Testis (tissue), 3 donors: Measurements from ENCODE around the gene CAMK2B. TPM values are rescaled to one million over a fixed set of nuclear protein-coding genes. Genes with fewer than 3 reads are reported as not detected.

Source experiments
- DNase-seq: peaks from one replicate; pipeline ENCODE4 v3.0.0-alpha.2; 2019
- H3K27ac ChIP-seq, 2 donors: fragments of 200-600 bp; sonication (generic); one replicate each; pipeline ENCODE4 v1.5.1; 2019
- H3K27me3 ChIP-seq: fragments of 200-600 bp; sonication (generic); one replicate; pipeline ENCODE4 v1.5.1; 2019
- H3K36me3 ChIP-seq: fragments of 200-600 bp; sonication (generic); one replicate; pipeline ENCODE4 v1.5.1; 2017; ENCODE audit warnings: low read depth; ENCODE audit errors: missing control alignments
- H3K4me1 ChIP-seq: fragments of 200-600 bp; sonication (generic); one replicate; pipeline ENCODE4 v1.5.1; 2019
- H3K4me3 ChIP-seq, 2 donors: fragments of 200-600 bp; sonication (generic); one replicate each; pipeline ENCODE4 v1.5.1; 2017 to 2019
- H3K9me3 ChIP-seq: fragments of 200-600 bp; sonication (generic); one replicate; pipeline ENCODE4 v1.5.1; 2017
- CTCF ChIP-seq, 3 experiments: fragments of 450-650 bp in 2 of 3; fragments of 200-600 bp in 1 of 3; sonication (generic) in 1 of 3; IDR thresholded peaks; one replicate each; pipeline ENCODE4 v1.5.1; 2016 to 2019; ENCODE audit warnings: antibody characterized with exemption in 3 of 3, mild to moderate bottlenecking in 2 of 3, moderate library complexity in 1 of 3
- POLR2A ChIP-seq: fragments of 450-650 bp; IDR thresholded peaks from one replicate; pipeline ENCODE4 v1.6.1; 2017; ENCODE audit warnings: antibody characterized with exemption, mild to moderate bottlenecking, moderate library complexity
- WGBS, 2 donors: methylation state at CpG; one replicate each; pipeline ENCODE4 v1.1.5; 2018; 5-methylcytosine and 5-hydroxymethylcytosine counted together
- intact Hi-C: fragments of 100-400 bp; cut with DNase I; formaldehyde crosslinking; loops from one replicate; pipeline ENCODE4 v1.15.1; 2023; ENCODE audit warnings: low total_unique reads
- polyA plus RNA-seq: library from polyadenylated mRNA; stranded (reverse); fragments of 350-450 nt; fragmentation: Illumina TruSeq; extraction: RNeasy Lipid Tissue Mini Kit (QIAGEN cat#74804); gene quantifications from one replicate; pipeline ENCODE4 v1.2.3, GENCODE V29; 2014; ENCODE audit warnings: low read depth, low replicate concordance; ENCODE audit not compliant: insufficient read depth
- total RNA-seq, 2 donors: library from RNA; depleted of rRNA; stranded (reverse); fragments of >200 nt; gene quantifications; one replicate each; pipeline ENCODE4 v1.2.3, GENCODE V29; 2016

Gene CAMK2B
- total and polyA plus RNA-seq, 3 donors from 2014 or later: 4.0 to 12.5 (median 12.1) TPM

GRCh38 chr7:44348851-44349781 is 23.7 kb upstream of the CAMK2B start:
- Histone ChIP-seq H3K27ac (no peak overlapping the region), H3K9me3 (no peaks in the 10 kb centered on the region), H3K36me3 (no peaks in the 10 kb centered on the region), H3K4me3 (no peak overlapping the region), H3K27me3 (no peaks in the 10 kb centered on the region), H3K4me1 (no peaks in the 10 kb centered on the region)
- 83 to 84% methylated on average over 8 to 9 of the region's 9 CpGs for WGBS, 2 donors
- intact Hi-C loops: no loop called here
- TF ChIP-seq POLR2A (no peak), CTCF (IDR thresholded peaks at IDR 0.05) (no peak)
- DNase-seq: no peak

- H3K9me3 ChIP-seq: no peaks in the 10 kb centered on the region
- H3K27ac ChIP-seq: no peak overlapping the region
- intact Hi-C loops: no loop called here
- no peaks in the 10 kb centered on the region for H3K36me3 ChIP-seq
- no peaks in the 10 kb centered on the region for H3K27me3 ChIP-seq
- no peaks in the 10 kb centered on the region for H3K4me1 ChIP-seq
- TF ChIP-seq CTCF (IDR thresholded peaks at IDR 0.05): no peak
- no peak for TF ChIP-seq POLR2A
- no peak overlapping the region for H3K4me3 ChIP-seq
- 87 to 90% methylated on average over 2 of the region's 2 CpGs for WGBS, 2 donors
- DNase-seq: no peak
Measured at GRCh38 chr7:44348300-44348699, 22.9 kb upstream of the CAMK2B start.

GRCh38 chr7:44347546-44348114 is 22.2 kb upstream of the CAMK2B start:
- intact Hi-C loops: no loop called here
- H3K27ac ChIP-seq: no peak overlapping the region
- no peaks in the 10 kb centered on the region for H3K27me3 ChIP-seq
- no peak for DNase-seq
- no peak overlapping the region for H3K4me3 ChIP-seq
- no peaks in the 10 kb centered on the region for H3K36me3 ChIP-seq
- TF ChIP-seq CTCF (IDR thresholded peaks at IDR 0.05) (no peak), POLR2A (no peak)
- no peaks in the 10 kb centered on the region for H3K4me1 ChIP-seq
- H3K9me3 ChIP-seq: no peaks in the 10 kb centered on the region

GRCh38 chr7:44346063-44346462 is 20.7 kb upstream of the CAMK2B start:
- no peak for TF ChIP-seq POLR2A
- TF ChIP-seq CTCF (IDR thresholded peaks at IDR 0.05): no peak
- Histone ChIP-seq H3K27ac (no peak overlapping the region), H3K36me3 (no peaks in the 10 kb centered on the region), H3K4me1 (no peaks in the 10 kb centered on the region), H3K9me3 (no peaks in the 10 kb centered on the region), H3K4me3 (no peak overlapping the region), H3K27me3 (no peaks in the 10 kb centered on the region)
- WGBS, 2 donors: 91 to 96% methylated on average over 2 of the region's 2 CpGs
- intact Hi-C loops: no loop called here
- no peak for DNase-seq
